GM12878 (cell line): ENCODE results near the gene NUP93. TPM values are rescaled to one million over a fixed set of nuclear protein-coding genes. Genes with fewer than 3 reads are reported as not detected.

Experiments used
- ATF2 ChIP-seq: IDR thresholded peaks from 2 replicates; pipeline ENCODE4 v1.6.1; 2012; ENCODE audit warnings: low read length, inconsistent platforms
- CHD4 ChIP-seq: fragments of 200-600 bp; sonication (generic); IDR thresholded peaks from 2 replicates; pipeline ENCODE4 v1.6.1; 2016; ENCODE audit warnings: mild to moderate bottlenecking
- E2F4 ChIP-seq: IDR thresholded peaks from 2 replicates; pipeline ENCODE4 v1.6.1; 2012; ENCODE audit warnings: low read depth, low read length, improper control_type of control experiment
- EP300 ChIP-seq, 2 experiments: fragments of 150-350 bp in 1 of 2; IDR thresholded peaks; 2 replicates each; pipeline ENCODE4 v1.6.1; 2011 to 2012; ENCODE audit warnings: low read depth in 2 of 2, low read length in 2 of 2, borderline replicate concordance in 1 of 2, improper control_type of control experiment in 1 of 2, inconsistent platforms in 1 of 2; ENCODE audit not compliant: control insufficient read depth in 1 of 2
- FOS ChIP-seq: IDR thresholded peaks from 3 replicates; pipeline ENCODE4 v1.6.1; 2011; ENCODE audit warnings: borderline replicate concordance; ENCODE audit not compliant: insufficient read length; ENCODE audit errors: extremely low read depth
- IRF3 ChIP-seq: fragments of 450-650 bp; IDR thresholded peaks from 2 replicates; pipeline ENCODE4 v1.6.1; 2014; ENCODE audit warnings: mild to moderate bottlenecking
- JUNB ChIP-seq: IDR thresholded peaks from 2 replicates; pipeline ENCODE4 v1.6.1; 2016; ENCODE audit warnings: antibody characterized with exemption, mild to moderate bottlenecking
- NBN ChIP-seq: fragments of 450-650 bp; IDR thresholded peaks from 2 replicates; pipeline ENCODE4 v1.6.1; 2016
- NR2F1 ChIP-seq: fragments of 450-650 bp; conservative IDR thresholded peaks from 2 replicates; pipeline ENCODE4 v1.6.1; 2017; ENCODE audit warnings: mild to moderate bottlenecking
- PAX5 ChIP-seq: IDR thresholded peaks from 2 replicates; pipeline ENCODE4 v1.6.1; 2011; ENCODE audit warnings: low read depth, low read length, borderline replicate concordance
- POLR2A ChIP-seq: IDR thresholded peaks from 2 replicates; pipeline ENCODE4 v1.6.1; 2011; ENCODE audit warnings: low read depth, mild to moderate bottlenecking, low read length
- POLR2AphosphoS2 ChIP-seq: IDR thresholded peaks from 2 replicates; pipeline ENCODE4 v1.6.1; 2011; ENCODE audit warnings: low read depth, mild to moderate bottlenecking, low read length, improper control_type of control experiment, moderate library complexity
- RELA ChIP-seq: fragments of 450-650 bp; IDR thresholded peaks from 2 replicates; pipeline ENCODE4 v1.8.0; 2014; ENCODE audit warnings: borderline replicate concordance; ENCODE audit not compliant: partially characterized antibody
- SP1 ChIP-seq: IDR thresholded peaks from one replicate; pipeline ENCODE4 v1.6.1; 2011; ENCODE audit warnings: low read depth, low read length
- TAF1 ChIP-seq: IDR thresholded peaks from 2 replicates; pipeline ENCODE4 v1.6.1; 2011; ENCODE audit warnings: mild to moderate bottlenecking, low read depth, low read length, borderline replicate concordance
- TCF3 ChIP-seq: IDR thresholded peaks from 2 replicates; pipeline ENCODE4 v1.6.1; 2012; ENCODE audit warnings: low read depth, mild to moderate bottlenecking, low read length, borderline replicate concordance; ENCODE audit not compliant: insufficient read depth
- ZBED1 ChIP-seq: IDR thresholded peaks from 2 replicates; pipeline ENCODE4 v1.6.1; 2016; ENCODE audit warnings: borderline replicate concordance
- ZBTB4 ChIP-seq: fragments of 450-650 bp; formaldehyde crosslinking; IDR thresholded peaks from 2 replicates; pipeline ENCODE4 v1.4.0; 2022; ENCODE audit warnings: mild to moderate bottlenecking, moderate library complexity
- ZNF274 ChIP-seq: IDR thresholded peaks from one replicate; pipeline ENCODE4 v1.8.0; 2011; ENCODE audit not compliant: insufficient read length, insufficient read depth
- polyA plus RNA-seq, 11 experiments: library from polyadenylated mRNA; depleted of rRNA in 4 of 11; unstranded in 6 of 11; stranded (reverse) in 5 of 11; fragments of >200 nt; fragmentation: Nextera tagmentation in 4 of 11; fragmentation: Illumina TruSeq in 1 of 11; extraction: Ambion mirVana in 4 of 11; extraction: Trizol in 1 of 11; gene quantifications; 1 replicate in 1 of 11; 2 replicates in 10 of 11; pipeline versions ENCODE4 v1.2.1 to v1.2.3, GENCODE V29; 2011 to 2016; ENCODE audit warnings: inconsistent platforms in 2 of 11, missing spikeins in 2 of 11, low read depth in 1 of 11
- total RNA-seq, 4 experiments: library from RNA; depleted of rRNA in 3 of 4; stranded (reverse); fragments of >200 nt in 3 of 4; fragmentation: Illumina TruSeq in 1 of 4; extraction: Trizol in 1 of 4; gene quantifications; 2 replicates each; pipeline versions ENCODE4 v1.2.1 to v1.2.3, GENCODE V29; 2013 to 2021
- TF ChIP-seq, protein P1 (sequence below), 3 experiments: IDR thresholded peaks in 2 of 3; conservative IDR thresholded peaks in 1 of 3; 2 replicates each; pipeline ENCODE4 v1.5.1; 2011; ENCODE audit warnings: low read depth in 3 of 3, low read length in 3 of 3, mild to moderate bottlenecking in 3 of 3, control low read depth in 2 of 3, moderate library complexity in 2 of 3, inconsistent platforms in 1 of 3, mixed read lengths in 1 of 3; ENCODE audit not compliant: control insufficient read depth in 2 of 3, insufficient read depth in 1 of 3; ENCODE audit errors: extremely low read depth in 1 of 3
- TF ChIP-seq, protein P2 (sequence below): IDR thresholded peaks from 2 replicates; pipeline ENCODE4 v1.6.1; 2012; ENCODE audit warnings: low read depth, low read length, improper control_type of control experiment

The NUP93 gene
- total and polyA plus RNA-seq, 10 of the 15 experiments (the other 5 are each of a cell fraction or from before 2014, with no cell fraction given) = 82.2 to 175 (median 101) TPM

DNA sequence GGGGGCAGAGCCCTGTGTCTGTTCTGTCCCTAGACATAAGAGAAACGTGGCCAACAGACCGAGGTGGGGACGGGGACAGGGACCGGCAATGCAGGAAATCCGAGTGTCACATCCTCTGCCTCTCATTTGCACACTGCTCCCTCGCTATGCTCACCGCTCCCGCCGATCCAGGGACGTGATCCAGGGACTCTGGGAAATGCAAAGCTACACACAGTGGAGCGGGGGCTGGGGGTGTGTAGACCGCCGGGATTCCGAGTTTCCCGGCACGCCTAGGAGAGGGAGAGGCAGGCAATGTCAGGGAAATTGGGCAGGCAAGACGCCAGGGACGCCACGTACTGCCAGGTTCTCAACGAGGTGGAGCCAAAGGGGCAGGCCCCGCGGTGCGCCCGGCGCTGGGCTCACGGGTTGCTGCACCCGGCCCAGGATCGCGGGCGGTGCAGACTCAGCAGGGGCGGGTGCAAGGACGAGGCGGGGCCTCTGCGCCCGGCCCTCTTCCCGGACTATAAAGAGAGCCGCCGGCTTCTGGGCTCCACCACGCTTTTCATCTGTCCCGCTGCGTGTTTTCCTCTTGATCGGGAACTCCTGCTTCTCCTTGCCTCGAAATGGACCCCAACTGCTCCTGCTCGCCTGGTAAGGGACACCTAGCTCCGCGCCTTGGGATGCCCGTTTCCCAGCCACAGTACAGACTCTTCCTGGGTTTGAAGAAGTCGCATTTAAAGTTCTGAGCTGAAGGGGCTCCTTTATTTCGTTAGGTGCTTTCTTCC, 47.8 kb upstream of the NUP93 start, which contains the start of gene MT1X (continued):
- TF ChIP-seq TAF1 = peak; percentile 70
- TF ChIP-seq ZBTB4 (CRISPR knock-in tag) = no peak
- TF ChIP-seq IRF3 = no peak
- no peak for TF ChIP-seq JUNB
- TF ChIP-seq E2F4 = no peak
- no peak for TF ChIP-seq NR2F1
- TF ChIP-seq CHD4 = no peak
- TF ChIP-seq POLR2A = peak; percentile 80
- no peak for TF ChIP-seq ATF2
- no peak for TF ChIP-seq FOS
- no peak for TF ChIP-seq ZBED1
- TF ChIP-seq ZNF274 = no peak
- TF ChIP-seq, protein P1, sequence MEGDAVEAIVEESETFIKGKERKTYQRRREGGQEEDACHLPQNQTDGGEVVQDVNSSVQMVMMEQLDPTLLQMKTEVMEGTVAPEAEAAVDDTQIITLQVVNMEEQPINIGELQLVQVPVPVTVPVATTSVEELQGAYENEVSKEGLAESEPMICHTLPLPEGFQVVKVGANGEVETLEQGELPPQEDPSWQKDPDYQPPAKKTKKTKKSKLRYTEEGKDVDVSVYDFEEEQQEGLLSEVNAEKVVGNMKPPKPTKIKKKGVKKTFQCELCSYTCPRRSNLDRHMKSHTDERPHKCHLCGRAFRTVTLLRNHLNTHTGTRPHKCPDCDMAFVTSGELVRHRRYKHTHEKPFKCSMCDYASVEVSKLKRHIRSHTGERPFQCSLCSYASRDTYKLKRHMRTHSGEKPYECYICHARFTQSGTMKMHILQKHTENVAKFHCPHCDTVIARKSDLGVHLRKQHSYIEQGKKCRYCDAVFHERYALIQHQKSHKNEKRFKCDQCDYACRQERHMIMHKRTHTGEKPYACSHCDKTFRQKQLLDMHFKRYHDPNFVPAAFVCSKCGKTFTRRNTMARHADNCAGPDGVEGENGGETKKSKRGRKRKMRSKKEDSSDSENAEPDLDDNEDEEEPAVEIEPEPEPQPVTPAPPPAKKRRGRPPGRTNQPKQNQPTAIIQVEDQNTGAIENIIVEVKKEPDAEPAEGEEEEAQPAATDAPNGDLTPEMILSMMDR (IDR thresholded peaks at IDR 0.05 in 2 of 3, conservative IDR thresholded peaks at IDR 0.05 in 1 of 3; ENCODE audit: control insufficient read depth in 2 of 3, extremely low read depth in 1 of 3, insufficient read depth in 1 of 3, low read depth in 3 of 3, low read length in 3 of 3) = no peak
- no peak for TF ChIP-seq PAX5
- TF ChIP-seq NBN = 0 out of 2 replicates have a peak, but pooled peaks have one; percentile 60
- peak; percentile 63 for TF ChIP-seq POLR2AphosphoS2
- TF ChIP-seq RELA = no peak
- TF ChIP-seq EP300 (IDR thresholded peaks at IDR 0.05; ENCODE audit: borderline replicate concordance in 1 of 2, control insufficient read depth in 1 of 2, low read depth in 2 of 2, low read length in 2 of 2) = no peak
- TF ChIP-seq, protein P2, sequence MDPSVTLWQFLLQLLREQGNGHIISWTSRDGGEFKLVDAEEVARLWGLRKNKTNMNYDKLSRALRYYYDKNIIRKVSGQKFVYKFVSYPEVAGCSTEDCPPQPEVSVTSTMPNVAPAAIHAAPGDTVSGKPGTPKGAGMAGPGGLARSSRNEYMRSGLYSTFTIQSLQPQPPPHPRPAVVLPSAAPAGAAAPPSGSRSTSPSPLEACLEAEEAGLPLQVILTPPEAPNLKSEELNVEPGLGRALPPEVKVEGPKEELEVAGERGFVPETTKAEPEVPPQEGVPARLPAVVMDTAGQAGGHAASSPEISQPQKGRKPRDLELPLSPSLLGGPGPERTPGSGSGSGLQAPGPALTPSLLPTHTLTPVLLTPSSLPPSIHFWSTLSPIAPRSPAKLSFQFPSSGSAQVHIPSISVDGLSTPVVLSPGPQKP = no peak
- TF ChIP-seq SP1 = no peak
- TF ChIP-seq TCF3 = no peak
